SHP77 (cell line): ENCODE results near the gene SP140L.
A peak's percentile ranks its signal among the peaks of the same experiment; 100 is the strongest.
"Not testable (repeated sequence)": the region's sequence is repeated elsewhere in the genome, so short reads cannot be mapped to it uniquely, and the experiment has no call there.

Experiments used
- DNase-seq, 2 experiments: peaks; one replicate each; lab custom pipeline; 2025; lab: John Stamatoyannopoulos, UW

Gene SP140L

DNA sequence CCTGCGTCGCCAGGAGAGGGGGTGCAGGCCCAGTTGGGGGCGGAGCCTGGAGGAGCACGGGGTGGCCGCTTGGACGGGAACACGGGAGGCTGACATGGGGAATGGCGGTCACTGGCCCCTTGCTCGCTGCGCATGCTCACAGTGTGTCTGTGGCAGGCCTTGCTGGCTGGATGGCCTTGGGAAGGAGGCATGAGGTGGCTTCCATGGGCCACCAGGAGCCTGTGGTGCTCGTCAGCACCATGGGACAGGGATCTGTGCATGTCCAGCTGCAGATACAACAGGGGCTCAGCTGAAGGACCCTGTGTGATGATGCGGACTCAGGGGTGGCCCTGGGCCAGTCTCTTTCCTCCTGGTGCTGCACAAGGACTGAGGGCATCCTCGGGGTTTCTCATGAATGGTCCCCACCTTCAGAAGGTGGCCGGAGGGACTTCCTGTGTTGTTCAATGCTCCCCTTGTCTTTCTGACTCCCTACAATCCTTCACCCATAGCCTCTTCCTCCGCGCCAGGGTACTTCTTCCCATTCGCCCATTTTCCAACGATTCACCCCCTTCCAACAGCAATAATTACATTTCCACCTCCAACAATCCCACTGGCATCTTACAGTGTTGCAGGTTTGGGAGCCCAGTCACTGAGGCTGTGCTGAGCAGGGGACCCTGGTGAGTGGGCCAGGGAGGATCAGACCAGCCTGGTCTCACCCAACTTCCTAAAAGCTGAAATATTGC lies 3.4 kb upstream of the SP140L start:
- no peak for DNase-seq

DNA sequence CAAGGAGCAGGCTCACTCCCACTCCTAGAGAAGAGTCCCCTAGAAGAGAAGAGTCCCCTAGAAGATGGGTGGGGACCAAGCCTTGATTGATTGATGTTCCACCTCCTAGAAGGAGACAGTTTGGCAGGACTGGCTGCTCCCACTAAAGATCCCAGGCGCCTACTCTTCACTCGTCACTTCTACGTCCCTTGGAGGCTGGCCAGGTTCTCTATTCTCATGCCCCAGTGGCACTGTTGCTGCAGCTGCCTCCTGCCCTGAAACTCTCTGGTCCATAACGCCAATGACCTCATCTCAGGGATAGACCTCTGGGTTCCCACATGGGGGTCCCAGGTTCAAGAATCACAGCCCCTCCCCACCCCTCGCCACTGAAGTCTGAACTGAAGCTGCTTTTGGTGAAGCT lies 2.5 kb upstream of the SP140L start:
- peak; percentile 41 to 66 for DNase-seq

DNA sequence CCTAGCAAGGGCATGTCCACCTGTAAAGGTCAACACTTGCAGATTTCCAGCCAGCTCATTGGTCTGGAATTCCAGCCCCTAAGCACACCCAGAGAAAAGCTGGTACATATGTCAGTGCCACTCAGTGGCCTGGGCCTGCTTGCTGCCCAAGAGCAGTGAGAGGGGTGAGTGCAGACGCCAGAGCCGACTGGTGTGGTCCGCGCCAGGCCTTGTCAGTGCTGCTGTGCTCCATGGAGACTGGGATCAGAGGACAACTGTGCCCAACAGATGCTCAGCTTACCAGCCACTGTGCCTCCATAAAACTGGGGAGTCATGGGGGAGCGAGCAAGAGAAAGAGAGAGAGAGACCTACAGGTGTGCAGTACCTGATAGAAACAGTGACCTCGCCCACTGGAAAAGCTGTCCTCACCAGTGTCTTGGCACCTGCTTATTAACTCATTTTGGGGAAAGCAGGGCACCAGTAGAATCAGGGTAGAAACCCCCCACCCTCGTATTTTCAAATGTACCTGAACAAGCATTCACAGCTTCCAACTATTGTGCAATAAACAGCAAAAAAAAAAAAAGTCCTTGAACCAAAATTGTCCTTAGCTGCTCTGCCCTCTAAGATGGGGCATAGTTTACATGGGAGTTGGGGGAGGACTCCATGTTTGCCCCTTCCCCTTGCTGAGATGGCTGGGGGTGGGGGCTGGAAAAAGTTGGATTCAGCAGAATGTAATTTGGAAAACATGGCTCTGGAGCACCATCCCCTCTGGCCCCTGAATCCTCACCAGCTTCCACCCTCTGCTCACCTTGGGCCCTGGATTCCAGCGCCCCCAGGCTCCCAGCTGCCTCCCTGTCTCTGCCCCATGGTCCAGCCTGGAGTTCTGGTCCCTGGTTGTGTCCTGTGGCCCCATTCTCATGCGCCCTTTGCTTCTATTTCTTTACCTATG lies 1.4 kb upstream of the SP140L start:
- DNase-seq: no peak

DNA sequence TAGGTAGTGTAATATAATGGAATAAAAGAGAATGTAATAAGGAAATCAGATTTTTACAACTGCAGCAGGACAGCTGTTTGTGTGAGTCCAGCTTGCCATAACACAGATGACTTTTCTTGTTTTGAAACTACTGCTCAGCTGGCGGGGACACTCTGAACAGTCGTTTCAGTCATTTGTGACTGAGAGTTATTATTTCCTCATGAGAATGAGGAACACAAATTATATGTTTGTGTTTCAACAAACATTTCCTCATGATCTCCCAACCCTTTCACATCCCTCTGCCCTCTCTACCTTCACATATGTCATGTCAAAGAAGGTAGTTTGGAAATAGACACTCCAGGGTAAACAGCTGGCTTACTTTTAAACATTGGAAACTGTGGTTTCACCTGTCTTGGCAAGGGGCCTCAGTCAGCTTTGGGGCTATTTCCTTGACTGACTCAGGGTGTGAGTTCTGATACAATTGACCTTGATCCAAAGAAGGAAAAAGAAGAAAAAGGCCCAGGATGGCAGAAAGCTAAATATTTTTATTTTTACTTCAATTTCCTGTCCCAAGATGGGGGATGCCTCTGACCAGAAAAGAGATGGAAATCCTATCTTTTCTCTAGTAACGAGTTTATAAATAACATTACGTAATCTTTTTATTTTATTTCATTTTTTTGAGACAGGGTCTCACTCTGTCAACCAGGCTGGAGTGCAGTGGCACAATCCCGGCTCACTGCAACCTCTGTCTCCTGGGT lies 593 bp downstream of the SP140L start:
- DNase-seq: no peak

DNA sequence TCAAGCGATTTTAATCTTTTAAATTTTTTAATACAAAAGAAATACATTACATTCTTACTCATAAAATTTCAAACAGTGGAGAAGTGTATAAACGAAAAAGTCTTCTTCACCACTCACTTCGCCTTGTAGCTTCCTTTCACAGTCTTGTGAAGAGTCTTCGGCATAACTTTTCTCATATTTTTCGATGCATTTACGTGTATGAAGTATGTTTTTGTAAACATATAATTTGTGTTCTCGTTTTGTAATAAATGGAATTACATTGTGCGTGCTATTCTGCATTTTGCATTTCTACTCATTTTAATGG lies 1.1 kb downstream of the SP140L start:
- no peak for DNase-seq

DNA sequence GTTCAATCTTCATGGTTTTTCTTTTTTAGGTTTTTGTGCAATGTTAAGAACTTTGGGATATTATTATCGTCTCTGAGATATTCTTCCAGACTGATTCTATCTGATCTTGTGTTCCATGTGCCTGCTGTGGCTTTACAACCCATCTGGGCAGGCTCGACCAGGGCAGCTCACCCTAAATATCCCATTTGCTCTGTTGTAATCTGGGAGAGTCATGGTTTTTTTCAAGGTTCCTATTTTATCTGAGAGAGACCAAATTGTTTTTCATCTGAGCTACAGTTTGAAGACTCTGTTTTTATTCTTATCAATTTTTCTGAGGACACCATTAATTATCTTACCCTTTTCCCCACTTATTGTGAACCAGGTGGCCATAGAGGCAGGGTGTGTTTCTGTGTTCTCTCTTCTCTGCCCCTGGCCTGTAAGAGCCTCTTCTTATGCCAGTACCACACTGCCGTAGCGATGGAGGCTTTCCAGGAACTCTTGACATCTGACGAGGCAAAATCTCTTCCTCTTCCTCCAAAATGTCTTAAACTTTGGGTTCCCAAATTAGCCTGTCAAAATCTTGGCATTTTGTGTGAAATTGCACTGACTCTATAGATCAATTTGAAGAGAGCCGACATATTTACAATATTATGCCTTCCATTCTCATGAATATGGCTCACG lies 3.1 kb downstream of the SP140L start:
- no peak for DNase-seq

DNA sequence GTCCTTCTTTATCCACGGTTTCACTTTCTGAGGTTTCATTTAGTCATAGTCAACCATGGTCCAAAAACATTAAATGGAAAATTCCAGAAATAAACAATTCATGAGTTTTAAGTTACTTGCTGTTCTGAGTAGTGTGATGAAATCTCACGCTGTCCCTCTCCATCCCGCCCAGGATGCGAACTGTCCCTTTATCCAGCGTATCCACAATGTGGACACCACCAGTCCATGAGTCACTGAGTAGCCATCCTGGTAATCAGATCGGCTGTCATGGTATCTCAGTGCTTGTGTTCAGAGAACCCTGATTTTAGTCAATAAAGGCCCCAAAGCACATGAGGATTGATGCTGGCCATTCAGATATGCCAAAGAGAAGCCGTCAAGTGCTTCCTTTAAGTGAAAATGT lies 3.7 kb downstream of the SP140L start:
- DNase-seq: no peak

DNA sequence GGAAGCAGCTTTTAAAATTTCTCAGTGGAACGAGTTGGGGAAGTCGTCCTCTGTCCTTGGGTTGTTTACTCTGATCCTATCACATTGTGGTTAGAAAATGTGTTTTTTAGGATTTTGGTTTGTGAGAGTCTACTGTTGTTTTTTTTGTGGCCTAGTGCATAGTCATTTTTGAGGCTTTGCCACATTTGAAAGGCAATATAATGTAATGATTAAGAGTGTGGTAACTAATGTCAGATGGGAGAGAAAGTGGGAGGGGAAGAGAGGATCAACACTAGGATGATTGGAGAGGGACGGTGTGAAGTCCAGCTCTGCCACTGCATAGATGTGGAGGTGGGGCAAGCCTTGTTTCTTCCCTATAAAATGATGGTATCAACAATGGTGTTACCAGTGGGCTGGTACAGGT lies 8.5 kb downstream of the SP140L start:
- DNase-seq: no peak

DNA sequence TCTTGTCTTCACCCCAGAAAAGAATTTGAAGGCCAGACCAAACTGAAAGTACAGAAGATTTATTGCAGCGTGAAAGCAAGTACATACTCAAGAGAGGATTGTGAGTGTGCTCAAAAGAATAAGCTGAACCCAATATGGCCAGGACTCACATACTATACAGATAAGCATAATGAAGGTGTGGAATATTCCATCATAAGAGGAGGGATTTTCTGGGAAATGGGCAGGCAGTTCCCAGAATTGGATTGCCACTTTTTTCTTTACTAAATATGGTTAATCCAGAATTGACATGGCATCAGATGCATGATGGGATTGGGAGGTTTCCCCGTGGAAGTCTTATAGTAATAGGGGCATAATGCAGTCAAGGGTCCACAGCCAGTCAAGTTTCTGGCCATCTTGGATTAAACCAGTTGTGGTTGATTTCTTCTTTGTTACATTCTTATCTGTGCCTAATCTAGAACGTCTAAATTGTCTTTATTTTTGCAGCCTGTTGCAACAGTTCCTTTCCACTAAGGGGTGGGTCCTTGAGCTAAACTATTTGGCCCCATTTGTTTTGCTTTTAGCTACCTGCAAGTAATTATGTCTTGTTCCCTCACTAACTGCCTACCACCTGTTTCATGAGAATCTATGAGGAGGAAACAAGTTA lies 9.0 kb downstream of the SP140L start:
- no peak for DNase-seq

DNA sequence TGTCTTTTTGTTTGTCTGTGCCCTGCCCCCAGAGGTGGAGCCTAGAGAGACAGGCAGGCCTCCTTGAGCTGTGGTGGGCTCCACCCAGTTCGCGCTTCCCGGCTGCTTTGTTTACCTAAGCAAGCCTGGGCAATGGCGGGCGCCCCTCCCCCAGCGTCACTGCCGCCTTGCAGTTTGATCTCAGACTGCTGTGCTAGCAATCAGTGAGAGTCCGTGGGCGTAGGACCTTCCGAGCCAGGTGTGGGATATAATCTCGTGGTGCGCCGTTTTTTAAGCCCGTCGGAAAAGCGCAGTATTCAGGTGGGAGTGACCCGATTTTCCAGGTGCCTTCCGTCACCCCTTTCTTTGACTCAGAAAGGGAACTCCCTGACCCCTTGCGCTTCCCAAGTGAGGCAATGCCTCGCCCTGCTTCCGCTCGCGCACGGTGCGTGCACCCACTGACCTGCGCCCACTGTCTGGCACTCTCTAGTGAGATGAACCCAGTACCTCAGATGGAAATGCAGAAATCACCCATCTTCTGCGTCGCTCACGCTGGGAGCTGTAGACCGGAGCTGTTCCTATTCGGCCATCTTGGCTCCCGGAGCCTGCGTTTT lies 15.0 kb downstream of the SP140L start:
- DNase-seq: not testable (repeated sequence)

DNA sequence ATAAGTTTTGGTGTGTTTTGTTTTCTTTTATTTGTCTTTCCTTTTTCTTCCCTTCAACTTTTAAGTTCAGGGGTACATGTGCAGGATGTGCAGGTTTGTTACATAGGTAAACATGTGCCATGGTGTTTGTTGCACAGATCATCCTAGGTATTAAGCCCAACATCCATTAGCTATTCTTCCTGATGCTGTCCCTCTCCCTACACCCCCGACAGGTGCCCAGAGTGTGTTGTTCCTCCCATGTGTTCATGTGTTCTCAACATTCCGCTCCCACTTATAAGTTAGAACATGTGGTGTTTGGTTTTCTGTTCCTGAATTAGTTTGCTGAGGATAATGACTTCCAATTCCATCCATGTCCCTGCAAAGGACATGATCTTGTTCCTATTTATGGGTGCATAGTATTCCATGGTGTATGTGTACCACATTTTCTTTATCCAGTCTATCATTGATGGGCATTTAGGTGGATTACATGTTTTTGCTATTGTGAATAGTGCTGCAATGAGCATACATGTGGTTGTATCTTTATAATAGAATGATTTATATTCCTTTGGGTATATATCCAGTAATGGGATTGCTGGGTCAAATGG lies 16.1 kb downstream of the SP140L start:
- not testable (repeated sequence) for DNase-seq

DNA sequence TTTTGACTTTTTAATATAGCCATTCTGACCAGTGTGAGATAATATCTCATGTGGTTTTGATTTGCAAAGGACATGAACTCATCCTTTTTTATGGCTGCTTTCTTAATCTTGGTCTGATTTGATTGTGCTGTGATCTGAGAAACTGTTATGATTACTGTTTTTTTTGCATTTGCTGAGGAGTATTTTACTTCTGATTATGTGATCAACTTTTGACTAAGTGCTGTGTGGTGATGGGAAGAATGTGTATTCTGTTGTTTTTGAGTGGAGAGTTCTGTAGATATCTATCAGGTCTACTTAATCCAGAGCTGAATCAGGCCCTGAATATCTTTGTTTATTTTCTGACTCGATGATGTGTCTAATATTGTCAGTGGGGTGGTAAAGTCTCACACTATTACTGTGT lies 16.8 kb downstream of the SP140L start:
- no peak for DNase-seq

DNA sequence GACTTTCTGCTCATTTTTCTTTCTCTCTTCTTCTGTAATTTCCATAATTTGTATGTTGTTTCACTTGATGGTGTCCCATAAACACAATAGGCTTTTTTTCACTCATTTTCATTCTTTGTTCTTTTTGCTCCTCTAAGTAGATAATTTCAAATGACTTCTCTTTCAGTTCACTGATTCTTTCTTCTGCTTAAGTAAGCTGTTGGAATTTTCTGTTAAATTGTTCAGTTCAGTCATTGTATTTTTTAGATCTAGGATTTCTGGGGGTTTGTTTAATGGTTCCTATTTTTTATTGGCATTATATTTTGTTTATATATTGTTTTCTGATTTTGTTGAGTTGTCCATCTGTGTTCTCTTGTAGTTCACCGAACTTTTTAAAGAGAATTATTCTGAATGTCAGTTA lies 19.5 kb downstream of the SP140L start:
- no peak for DNase-seq

DNA sequence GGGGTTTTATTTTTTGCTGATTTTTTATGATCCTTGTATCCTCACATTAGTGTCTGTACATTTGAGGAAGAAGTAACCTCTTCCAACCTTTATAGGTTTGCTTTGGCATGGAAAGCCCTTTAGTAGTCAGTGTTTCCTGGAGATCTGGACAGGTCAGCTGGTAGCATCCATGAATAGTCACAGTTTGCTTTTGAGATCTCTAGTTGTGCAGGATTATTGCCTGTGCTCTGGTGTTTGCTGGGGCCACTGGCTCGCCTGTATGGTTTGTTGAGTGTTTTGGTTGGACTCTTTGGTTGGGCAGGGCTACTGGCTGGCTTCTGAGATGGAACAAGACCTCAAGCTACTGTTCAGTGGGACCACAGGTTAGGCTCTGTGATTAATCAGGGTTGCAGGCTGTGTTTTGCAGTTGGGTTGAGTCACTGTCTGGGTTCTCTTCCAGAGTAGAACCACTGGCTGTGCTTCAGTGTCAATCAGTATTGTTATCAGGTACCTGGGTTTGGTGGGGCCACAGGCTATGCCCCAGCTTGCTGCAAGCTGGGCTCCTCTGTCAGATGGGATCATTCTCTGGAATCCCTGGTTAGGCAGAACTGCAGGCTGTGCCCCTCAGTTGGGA lies 20.0 kb downstream of the SP140L start:
- no peak for DNase-seq

DNA sequence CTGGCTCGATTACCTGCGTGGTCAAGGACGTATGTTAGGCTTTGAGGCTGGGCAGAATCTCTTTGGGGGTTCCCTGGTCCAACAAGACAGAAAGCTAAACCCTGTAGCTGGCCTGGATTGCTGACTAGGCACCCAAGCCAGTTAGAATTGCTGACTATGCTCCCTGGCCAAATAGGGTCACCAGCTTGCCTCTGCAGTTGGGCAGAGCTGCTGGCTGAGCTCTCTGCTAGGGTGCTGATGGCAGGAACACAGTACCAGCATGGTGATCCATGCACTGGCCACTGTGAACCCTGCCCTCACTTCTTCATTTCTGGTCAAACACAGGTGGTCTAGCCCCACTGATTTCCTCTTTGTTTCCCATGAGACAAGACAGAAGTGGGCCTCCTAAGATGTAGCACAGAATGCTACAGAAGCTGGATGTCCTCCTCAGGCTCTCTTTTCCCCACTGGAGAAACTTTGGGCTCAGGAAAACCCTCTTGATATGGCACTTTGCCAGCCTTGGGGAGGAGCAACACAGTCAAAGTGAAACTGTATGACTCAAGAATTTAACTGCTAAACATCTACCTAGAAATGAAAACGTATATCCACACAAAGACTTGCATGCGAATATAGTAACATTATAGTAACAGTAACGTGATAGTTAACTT lies 20.8 kb downstream of the SP140L start:
- DNase-seq: no peak

DNA sequence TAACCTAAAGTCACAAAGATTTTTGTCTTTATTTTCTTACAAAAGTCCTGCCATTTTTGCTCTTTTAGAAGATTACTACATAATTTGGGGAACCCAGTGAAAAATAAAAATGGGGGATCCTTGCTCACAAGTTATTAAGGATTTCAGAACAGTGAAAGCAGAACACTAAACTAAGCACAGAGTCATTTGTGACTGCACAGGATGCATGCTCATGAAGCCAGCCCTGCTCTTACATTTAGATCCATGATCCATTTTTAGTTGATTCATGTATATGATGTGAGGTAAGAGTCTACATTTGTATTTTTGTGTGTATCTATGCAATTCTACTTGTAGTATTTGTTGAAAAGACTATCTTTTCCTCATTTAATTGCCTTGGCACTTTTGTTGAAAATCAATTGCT lies 21.8 kb downstream of the SP140L start:
- DNase-seq: no peak

DNA sequence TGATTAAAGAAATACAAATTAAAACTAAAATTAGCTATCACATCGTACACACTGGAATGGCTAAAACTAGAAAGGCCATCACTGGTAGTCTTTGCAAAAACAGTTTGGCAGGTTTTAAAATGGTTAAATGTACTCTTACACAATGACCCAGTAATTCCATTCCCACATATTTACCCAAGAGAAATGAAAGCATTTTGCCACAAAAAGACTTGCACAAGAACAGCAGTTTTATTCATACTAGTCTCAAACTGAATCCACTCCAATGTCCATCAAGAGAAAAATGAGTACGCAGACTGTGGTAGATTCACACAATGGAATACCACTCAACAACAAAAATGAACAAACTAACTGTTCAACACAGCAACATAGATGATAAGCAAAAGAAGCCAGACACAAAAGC lies 29.1 kb downstream of the SP140L start:
- no peak for DNase-seq

DNA sequence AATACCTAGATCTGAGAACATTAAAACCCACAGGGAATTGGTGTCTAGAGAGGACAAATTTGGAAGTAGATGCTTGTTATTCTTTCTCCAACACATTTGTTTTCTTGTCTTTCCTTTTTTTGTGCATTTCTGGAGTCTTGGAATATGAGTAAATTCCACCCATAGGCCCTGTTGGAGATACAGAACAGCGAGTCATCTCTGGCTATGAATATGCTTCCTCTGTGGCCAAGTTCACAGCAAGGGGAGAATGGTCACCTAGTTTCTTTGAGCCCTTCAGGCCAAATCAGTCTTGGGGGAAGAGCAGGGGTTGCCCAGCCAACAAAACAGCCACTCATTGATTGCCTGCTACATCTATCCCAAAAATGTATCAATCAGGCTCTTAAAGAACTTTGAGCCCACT lies 31.3 kb downstream of the SP140L start:
- DNase-seq: no peak

DNA sequence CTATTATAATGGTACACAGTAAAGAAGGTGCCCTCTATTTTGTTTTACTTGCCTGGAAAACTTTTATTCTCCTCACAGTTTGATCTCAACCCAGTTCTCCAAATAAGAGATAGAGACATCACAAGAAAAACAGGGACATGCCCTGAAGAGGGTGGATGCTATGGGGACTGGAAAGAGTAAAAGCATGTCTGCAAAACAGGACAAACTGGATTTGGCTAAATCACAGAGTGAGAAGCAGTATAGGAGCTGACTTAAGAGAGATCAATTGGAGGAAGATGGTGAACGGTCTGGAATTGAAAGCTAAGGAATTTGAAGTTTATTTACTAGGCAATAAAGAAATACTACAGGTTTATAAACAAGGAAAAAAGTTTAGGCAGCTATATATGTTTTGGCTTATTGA lies 33.0 kb downstream of the SP140L start:
- DNase-seq: no peak

DNA sequence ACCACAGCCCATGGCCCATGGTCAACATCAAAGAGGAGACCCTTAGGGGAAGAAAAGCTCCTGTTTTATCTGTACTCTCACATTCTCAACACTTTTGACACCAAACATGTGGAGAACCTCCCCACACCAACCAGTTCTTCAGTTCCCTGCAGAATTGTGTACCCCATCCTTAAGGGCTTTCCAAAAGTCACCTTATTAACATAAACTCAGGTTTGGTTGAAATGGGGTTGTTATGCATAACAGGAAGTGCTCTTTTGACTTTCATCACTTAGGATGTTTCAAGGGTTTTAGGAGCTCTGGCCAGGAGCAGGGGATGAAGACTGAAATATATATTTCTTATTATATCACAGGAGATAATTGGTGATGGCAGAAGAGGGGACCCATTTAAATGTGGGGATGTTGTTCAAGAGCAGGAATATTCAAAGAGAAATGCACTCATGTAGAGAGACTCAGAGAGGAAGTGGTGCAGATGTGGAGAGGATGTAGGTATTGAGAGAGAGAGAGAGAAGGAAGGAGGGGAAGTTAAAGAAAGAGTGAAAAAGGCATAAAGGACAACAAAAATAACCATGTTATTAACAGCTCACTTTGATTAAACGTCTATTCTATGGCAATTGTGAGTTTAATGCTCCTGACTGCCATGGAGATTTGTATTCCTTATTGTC lies 35.2 kb downstream of the SP140L start:
- no peak for DNase-seq
